DMS 273 (cell line): Measurements from ENCODE around the gene ASRGL1.

Source experiments
- DNase-seq: peaks from one replicate; lab custom pipeline; 2025; ENCODE audit not compliant: unreplicated experiment; lab: John Stamatoyannopoulos, UW

ASRGL1 gene

DNA sequence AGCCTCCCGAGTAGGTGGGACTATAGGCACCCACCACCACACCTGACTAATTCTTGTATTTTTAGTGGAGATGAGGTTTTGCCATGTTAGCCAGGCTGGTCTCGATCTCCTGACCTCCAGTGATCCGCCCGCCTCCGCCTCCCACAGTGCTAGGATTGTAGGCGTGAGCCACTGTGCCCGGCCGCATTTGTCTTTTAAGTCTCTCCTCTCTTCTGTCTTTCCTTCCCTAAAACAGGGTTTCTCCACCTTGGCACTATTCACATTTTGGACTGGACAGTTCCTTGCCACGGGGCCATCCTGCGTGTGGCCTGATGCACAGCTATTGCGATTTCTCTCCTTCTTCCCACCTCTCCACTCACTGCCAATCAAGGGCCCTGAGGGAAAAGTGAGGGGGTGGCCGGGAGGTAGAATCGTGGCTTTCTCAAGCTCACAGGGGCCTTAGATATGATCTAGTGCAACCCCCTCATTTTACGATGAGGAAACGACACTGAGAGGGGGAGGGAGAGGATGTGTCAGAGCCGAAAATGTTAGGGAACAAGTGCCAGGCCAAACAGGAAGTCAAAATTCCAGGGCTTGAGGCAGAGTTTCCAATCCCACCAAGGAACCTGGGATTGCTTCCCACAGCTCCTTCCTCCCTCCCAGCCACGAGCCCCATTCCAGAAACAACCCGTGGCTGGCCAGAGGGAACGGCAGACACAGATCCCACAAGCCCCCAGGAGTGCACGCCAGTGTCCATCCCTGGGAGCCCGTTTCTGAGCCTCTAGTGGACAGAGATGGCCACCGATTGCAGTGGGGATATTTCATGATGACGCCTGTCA lies 102.7 kb downstream of the ASRGL1 start:
- no peak for DNase-seq
